Globus pallidus (tissue), 1 donor: ENCODE results near the gene MYRIP.
"Not testable (repeated sequence)": the region's sequence is repeated elsewhere in the genome, so short reads cannot be mapped to it uniquely, and the experiment has no call there.

Experiments
- DNase-seq: peaks from one replicate; pipeline ENCODE4 v3.0.0-alpha.2; 2015; ENCODE audit warnings: low spot score

MYRIP gene

GRCh38 chr3:39970982-39971381 is 161.6 kb downstream of the MYRIP start:
- peak; percentile 14 for DNase-seq

- DNase-seq = no peak
These were observed 162.2 kb downstream of the MYRIP start for GRCh38 chr3:39971559-39972031.

- no peak for DNase-seq
These were observed 163.1 kb downstream of the MYRIP start for GRCh38 chr3:39972508-39972907.

GRCh38 chr3:39977058-39977794 is 167.8 kb downstream of the MYRIP start:
- DNase-seq = no peak

GRCh38 chr3:39978308-39978707 is 168.9 kb downstream of the MYRIP start:
- DNase-seq = no peak

- no peak for DNase-seq
These were observed 170.6 kb downstream of the MYRIP start for GRCh38 chr3:39980058-39980457.

GRCh38 chr3:39980781-39981180 is 171.4 kb downstream of the MYRIP start:
- DNase-seq = no peak

GRCh38 chr3:39981547-39982184 is 172.3 kb downstream of the MYRIP start:
- DNase-seq = no peak

GRCh38 chr3:39982665-39983357 is 173.4 kb downstream of the MYRIP start:
- DNase-seq = no peak

- no peak for DNase-seq
These were observed 180.3 kb downstream of the MYRIP start for GRCh38 chr3:39989746-39990145.

GRCh38 chr3:39990532-39990931 is 181.1 kb downstream of the MYRIP start:
- DNase-seq = no peak

GRCh38 chr3:40008796-40009195 is 199.4 kb downstream of the MYRIP start:
- no peak for DNase-seq

- DNase-seq = peak; percentile 12
These were observed 200.6 kb downstream of the MYRIP start for GRCh38 chr3:40009991-40010390.

GRCh38 chr3:40012381-40012780 is 203.0 kb downstream of the MYRIP start:
- no peak for DNase-seq

GRCh38 chr3:40016391-40016790 is 207.0 kb downstream of the MYRIP start:
- DNase-seq = no peak

- DNase-seq = no peak
These were observed 209.0 kb downstream of the MYRIP start for GRCh38 chr3:40018369-40018768.

GRCh38 chr3:40019376-40019775 is 210.0 kb downstream of the MYRIP start:
- no peak for DNase-seq

GRCh38 chr3:40020689-40021088 is 211.3 kb downstream of the MYRIP start:
- no peak for DNase-seq

- no peak for DNase-seq
These were observed 211.9 kb downstream of the MYRIP start for GRCh38 chr3:40021338-40021737.

GRCh38 chr3:40022297-40022827 is 213.0 kb downstream of the MYRIP start:
- no peak for DNase-seq

- no peak for DNase-seq
These were observed 215.1 kb downstream of the MYRIP start for GRCh38 chr3:40024526-40024925.

GRCh38 chr3:40025892-40026291 is 216.5 kb downstream of the MYRIP start:
- not testable (repeated sequence) for DNase-seq

GRCh38 chr3:40035177-40035576 is 225.8 kb downstream of the MYRIP start:
- no peak for DNase-seq
